K562 (cell line): ENCODE measurements around the gene TRIAP1. TPM values are rescaled to one million over a fixed set of nuclear protein-coding genes. Genes with fewer than 3 reads are reported as not detected.

Experiments
- ELF1 ChIP-seq: fragments of 200-800 bp; sonication (Bioruptor generic); IDR thresholded peaks from 2 replicates; pipeline ENCODE4 v1.6.1; 2016; ENCODE audit warnings: missing genetic modification characterization, missing compliant biosample characterization
- GATAD2A ChIP-seq: fragments of 450-650 bp; IDR thresholded peaks from 2 replicates; pipeline ENCODE4 v1.6.1; 2017
- HES1 ChIP-seq: fragments of 450-650 bp; IDR thresholded peaks from 2 replicates; pipeline ENCODE4 v1.6.1; 2016; ENCODE audit warnings: low read depth, mild to moderate bottlenecking, moderate library complexity
- HMG20B ChIP-seq: fragments of 250-450 bp; sonication (Bioruptor Pico); IDR thresholded peaks from 2 replicates; pipeline ENCODE4 v1.5.0; 2021; ENCODE audit warnings: mild to moderate bottlenecking
- LCOR ChIP-seq: sonication (generic); formaldehyde crosslinking; IDR thresholded peaks from 2 replicates; pipeline ENCODE4 v1.8.0; 2022; ENCODE audit warnings: mild to moderate bottlenecking, missing genetic modification reagents
- MXI1 ChIP-seq: IDR thresholded peaks from 2 replicates; pipeline ENCODE4 v1.6.1; 2011; ENCODE audit warnings: low read depth, mild to moderate bottlenecking, improper control_type of control experiment, low read length
- NFRKB ChIP-seq: fragments of 450-650 bp; IDR thresholded peaks from 2 replicates; pipeline ENCODE4 v1.6.1; 2016; ENCODE audit warnings: low read depth
- NR2C2 ChIP-seq, 2 experiments: fragments of 200-800 bp in 1 of 2; sonication (Bioruptor generic) in 1 of 2; sonication (generic) in 1 of 2; formaldehyde crosslinking in 1 of 2; IDR thresholded peaks; 2 replicates each; pipeline versions ENCODE4 v1.6.1 to v1.8.0; 2016 to 2022; ENCODE audit warnings: mild to moderate bottlenecking in 1 of 2, missing compliant biosample characterization in 1 of 2, missing genetic modification characterization in 1 of 2, missing genetic modification reagents in 1 of 2
- SIN3A ChIP-seq, 2 experiments: fragments of 150-350 bp in 1 of 2; IDR thresholded peaks; 2 replicates each; pipeline ENCODE4 v1.6.1; 2011 to 2016; ENCODE audit warnings: borderline replicate concordance in 2 of 2, low read depth in 2 of 2, low read length in 2 of 2, mild to moderate bottlenecking in 2 of 2, moderate library complexity in 2 of 2; ENCODE audit not compliant: control insufficient read depth in 1 of 2
- SPI1 ChIP-seq: IDR thresholded peaks from 2 replicates; pipeline ENCODE4 v1.6.1; 2011; ENCODE audit warnings: low read depth, low read length, control low read depth, borderline replicate concordance
- TBL1XR1 ChIP-seq, 2 experiments: IDR thresholded peaks; 2 replicates each; pipeline ENCODE4 v1.6.1; 2012; ENCODE audit warnings: improper control_type of control experiment in 2 of 2, low read length in 2 of 2, mild to moderate bottlenecking in 1 of 2
- TBP ChIP-seq: optimal IDR thresholded peaks from 2 replicates; pipeline ENCODE3; 2011; ENCODE audit warnings: low read depth, low read length, improper control_type of control experiment
- TEAD2 ChIP-seq: fragments of 450-650 bp; IDR thresholded peaks from 2 replicates; pipeline ENCODE4 v1.6.1; 2016; ENCODE audit warnings: missing genetic modification characterization, control low read depth, missing compliant biosample characterization
- ZFX ChIP-seq: sonication (generic); formaldehyde crosslinking; IDR thresholded peaks from 2 replicates; pipeline ENCODE4 v1.8.0; 2022; ENCODE audit warnings: mild to moderate bottlenecking, missing genetic modification reagents, moderate library complexity
- ZKSCAN1 ChIP-seq: fragments of 150-350 bp; IDR thresholded peaks from 2 replicates; pipeline ENCODE4 v1.6.1; 2016; ENCODE audit warnings: low read depth, low read length
- ZNF316 ChIP-seq: fragments of 450-650 bp; IDR thresholded peaks from 2 replicates; pipeline ENCODE4 v1.6.1; 2016
- polyA plus RNA-seq, 8 experiments: library from polyadenylated mRNA; depleted of rRNA in 4 of 8; stranded (reverse) in 5 of 8; unstranded in 3 of 8; fragments of >200 nt; fragmentation: Nextera tagmentation in 2 of 8; fragmentation: Illumina TruSeq in 1 of 8; extraction: Ambion mirVana in 2 of 8; extraction: Trizol in 1 of 8; gene quantifications; 2 replicates each; pipeline versions ENCODE4 v1.2.1 to v1.2.3, GENCODE V29; 2011 to 2014; ENCODE audit warnings: inconsistent platforms in 1 of 8, missing spikeins in 1 of 8
- total RNA-seq, 7 experiments: library from RNA; depleted of rRNA in 6 of 7; stranded (reverse); fragments of >200 nt in 6 of 7; fragmentation: Illumina TruSeq in 2 of 7; extraction: Trizol in 2 of 7; gene quantifications; 2 replicates each; pipeline versions ENCODE4 v1.2.1 to v1.2.3, GENCODE V29; 2011 to 2021; ENCODE audit warnings: low replicate concordance in 1 of 7
- TF ChIP-seq, protein P1 (sequence below), 3 experiments: IDR thresholded peaks in 2 of 3; conservative IDR thresholded peaks in 1 of 3; 2 replicates each; pipeline ENCODE4 v1.5.1; 2011 to 2012; ENCODE audit warnings: low read length in 3 of 3, mild to moderate bottlenecking in 3 of 3, control low read depth in 2 of 3, improper control_type of control experiment in 1 of 3, inconsistent platforms in 1 of 3, low read depth in 1 of 3, mixed read lengths in 1 of 3, moderate library complexity in 1 of 3; ENCODE audit not compliant: insufficient read depth in 2 of 3
- TF ChIP-seq, protein P2 (sequence below): fragments of 450-650 bp; IDR thresholded peaks from 2 replicates; pipeline ENCODE4 v1.6.1; 2016
- TF ChIP-seq, protein P3 (sequence below), 3 experiments: fragments of 200-800 bp in 1 of 3; fragments of 250-450 bp in 1 of 3; fragments of 450-650 bp in 1 of 3; sonication (Bioruptor Pico) in 1 of 3; sonication (Bioruptor generic) in 1 of 3; formaldehyde crosslinking in 1 of 3; IDR thresholded peaks; 2 replicates each; pipeline versions ENCODE4 v1.6.1 to v1.8.0; 2016 to 2022; ENCODE audit warnings: mild to moderate bottlenecking in 2 of 3, missing genetic modification characterization in 2 of 3, missing compliant biosample characterization in 1 of 3, moderate library complexity in 1 of 3

TRIAP1 gene
- total and polyA plus RNA-seq, 9 of the 15 experiments (the other 6 are each of a cell fraction or from before 2014, with no cell fraction given), result 37.3 to 354 (median 65.4) TPM

GRCh38 chr12:120437735-120438494 lies 8.3 kb downstream of the TRIAP1 start, which contains the start of gene COX6A1 (continued):
- peak; percentile 52 to 70; a peak in 2 of 4 replicates for TF ChIP-seq SIN3A (IDR thresholded peaks at IDR 0.05; ENCODE audit: borderline replicate concordance in 2 of 2, control insufficient read depth in 1 of 2, low read depth in 2 of 2, low read length in 2 of 2)
- TF ChIP-seq, protein P1, sequence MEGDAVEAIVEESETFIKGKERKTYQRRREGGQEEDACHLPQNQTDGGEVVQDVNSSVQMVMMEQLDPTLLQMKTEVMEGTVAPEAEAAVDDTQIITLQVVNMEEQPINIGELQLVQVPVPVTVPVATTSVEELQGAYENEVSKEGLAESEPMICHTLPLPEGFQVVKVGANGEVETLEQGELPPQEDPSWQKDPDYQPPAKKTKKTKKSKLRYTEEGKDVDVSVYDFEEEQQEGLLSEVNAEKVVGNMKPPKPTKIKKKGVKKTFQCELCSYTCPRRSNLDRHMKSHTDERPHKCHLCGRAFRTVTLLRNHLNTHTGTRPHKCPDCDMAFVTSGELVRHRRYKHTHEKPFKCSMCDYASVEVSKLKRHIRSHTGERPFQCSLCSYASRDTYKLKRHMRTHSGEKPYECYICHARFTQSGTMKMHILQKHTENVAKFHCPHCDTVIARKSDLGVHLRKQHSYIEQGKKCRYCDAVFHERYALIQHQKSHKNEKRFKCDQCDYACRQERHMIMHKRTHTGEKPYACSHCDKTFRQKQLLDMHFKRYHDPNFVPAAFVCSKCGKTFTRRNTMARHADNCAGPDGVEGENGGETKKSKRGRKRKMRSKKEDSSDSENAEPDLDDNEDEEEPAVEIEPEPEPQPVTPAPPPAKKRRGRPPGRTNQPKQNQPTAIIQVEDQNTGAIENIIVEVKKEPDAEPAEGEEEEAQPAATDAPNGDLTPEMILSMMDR (IDR thresholded peaks at IDR 0.05 in 2 of 3, conservative IDR thresholded peaks at IDR 0.05 in 1 of 3; ENCODE audit: insufficient read depth in 2 of 3, low read depth in 1 of 3, low read length in 3 of 3), result peak in 2 of 3 experiments; percentile 21 to 25; a peak in 3 of 6 replicates
- peak; percentile 48; the same call in 1 of the 2 replicates for TF ChIP-seq NR2C2 (CRISPR knock-in tag; IDR thresholded peaks at IDR 0.05)
- peak; percentile 90 for TF ChIP-seq NR2C2 (tag; IDR thresholded peaks at IDR 0.05)
- no peak for TF ChIP-seq ZNF316
- no peak for TF ChIP-seq ZKSCAN1
- TF ChIP-seq, protein P2, sequence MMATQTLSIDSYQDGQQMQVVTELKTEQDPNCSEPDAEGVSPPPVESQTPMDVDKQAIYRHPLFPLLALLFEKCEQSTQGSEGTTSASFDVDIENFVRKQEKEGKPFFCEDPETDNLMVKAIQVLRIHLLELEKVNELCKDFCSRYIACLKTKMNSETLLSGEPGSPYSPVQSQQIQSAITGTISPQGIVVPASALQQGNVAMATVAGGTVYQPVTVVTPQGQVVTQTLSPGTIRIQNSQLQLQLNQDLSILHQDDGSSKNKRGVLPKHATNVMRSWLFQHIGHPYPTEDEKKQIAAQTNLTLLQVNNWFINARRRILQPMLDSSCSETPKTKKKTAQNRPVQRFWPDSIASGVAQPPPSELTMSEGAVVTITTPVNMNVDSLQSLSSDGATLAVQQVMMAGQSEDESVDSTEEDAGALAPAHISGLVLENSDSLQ, result peak; percentile 79
- TF ChIP-seq MXI1, result 0 out of 2 replicates have a peak, but pooled peaks have one; percentile 45
- TF ChIP-seq GATAD2A, result no peak
- TF ChIP-seq ZFX, result peak; percentile 91
- TF ChIP-seq TBP, result peak; percentile 78
- TF ChIP-seq HMG20B (CRISPR knock-in tag), result no peak
- no peak for TF ChIP-seq HES1
- peak; percentile 82; the same call in 1 of the 2 replicates for TF ChIP-seq LCOR (CRISPR knock-in tag)
- TF ChIP-seq SPI1, result peak; percentile 94
- peak; percentile 84 for TF ChIP-seq ELF1
- TF ChIP-seq, protein P3, sequence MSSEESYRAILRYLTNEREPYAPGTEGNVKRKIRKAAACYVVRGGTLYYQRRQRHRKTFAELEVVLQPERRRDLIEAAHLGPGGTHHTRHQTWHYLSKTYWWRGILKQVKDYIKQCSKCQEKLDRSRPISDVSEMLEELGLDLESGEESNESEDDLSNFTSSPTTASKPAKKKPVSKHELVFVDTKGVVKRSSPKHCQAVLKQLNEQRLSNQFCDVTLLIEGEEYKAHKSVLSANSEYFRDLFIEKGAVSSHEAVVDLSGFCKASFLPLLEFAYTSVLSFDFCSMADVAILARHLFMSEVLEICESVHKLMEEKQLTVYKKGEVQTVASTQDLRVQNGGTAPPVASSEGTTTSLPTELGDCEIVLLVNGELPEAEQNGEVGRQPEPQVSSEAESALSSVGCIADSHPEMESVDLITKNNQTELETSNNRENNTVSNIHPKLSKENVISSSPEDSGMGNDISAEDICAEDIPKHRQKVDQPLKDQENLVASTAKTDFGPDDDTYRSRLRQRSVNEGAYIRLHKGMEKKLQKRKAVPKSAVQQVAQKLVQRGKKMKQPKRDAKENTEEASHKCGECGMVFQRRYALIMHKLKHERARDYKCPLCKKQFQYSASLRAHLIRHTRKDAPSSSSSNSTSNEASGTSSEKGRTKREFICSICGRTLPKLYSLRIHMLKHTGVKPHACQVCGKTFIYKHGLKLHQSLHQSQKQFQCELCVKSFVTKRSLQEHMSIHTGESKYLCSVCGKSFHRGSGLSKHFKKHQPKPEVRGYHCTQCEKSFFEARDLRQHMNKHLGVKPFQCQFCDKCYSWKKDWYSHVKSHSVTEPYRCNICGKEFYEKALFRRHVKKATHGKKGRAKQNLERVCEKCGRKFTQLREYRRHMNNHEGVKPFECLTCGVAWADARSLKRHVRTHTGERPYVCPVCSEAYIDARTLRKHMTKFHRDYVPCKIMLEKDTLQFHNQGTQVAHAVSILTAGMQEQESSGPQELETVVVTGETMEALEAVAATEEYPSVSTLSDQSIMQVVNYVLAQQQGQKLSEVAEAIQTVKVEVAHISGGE (CRISPR knock-in tag; IDR thresholded peaks at IDR 0.05), result peak in 1 of 3 experiments; percentile 61; a peak in 3 of 6 replicates
- TF ChIP-seq NFRKB, result peak; percentile 66; the same call in 1 of the 2 replicates
- TF ChIP-seq TEAD2 (tag), result no peak
- no peak for TF ChIP-seq TBL1XR1 (IDR thresholded peaks at IDR 0.05; ENCODE audit: low read length in 2 of 2)
